Keratinocyte (primary cell): ENCODE data around the gene LUC7L3. TPM values are rescaled to one million over a fixed set of nuclear protein-coding genes. Genes with fewer than 3 reads are reported as not detected.

ENCODE experiments used
- DNase-seq: peaks from one replicate; pipeline ENCODE4 v3.0.0-alpha.2; 2011; ENCODE audit warnings: low read depth, missing footprints, low spot score
- FAIRE-seq: peaks from 2 replicates; lab custom pipeline; 2011; peaks lifted over from hg19 to GRCh38; lab: Jason Lieb, UNC
- H2AFZ ChIP-seq: 2 replicates; pipeline ENCODE4 v1.6.0; 2012; ENCODE audit warnings: low read length, control low read depth, inconsistent platforms; ENCODE audit not compliant: control insufficient read depth
- H3K27ac ChIP-seq: 2 replicates; pipeline ENCODE4 v1.5.1; 2011; ENCODE audit warnings: low read length; ENCODE audit not compliant: control insufficient read depth, insufficient read depth
- H3K27me3 ChIP-seq: 3 replicates; pipeline ENCODE4 v1.6.0; 2011; ENCODE audit warnings: low read length; ENCODE audit not compliant: control insufficient read depth, insufficient read depth; ENCODE audit errors: extremely low read depth
- H3K36me3 ChIP-seq, 2 experiments: 2 replicates in 1 of 2; 3 replicates in 1 of 2; pipeline ENCODE4 v1.5.1; 2011; ENCODE audit warnings: low read length in 2 of 2, mild to moderate bottlenecking in 1 of 2; ENCODE audit not compliant: control insufficient read depth in 2 of 2, insufficient read depth in 2 of 2; ENCODE audit errors: extremely low read depth in 1 of 2
- H3K4me1 ChIP-seq: 3 replicates; pipeline ENCODE4 v1.5.1; 2011; ENCODE audit warnings: low read length; ENCODE audit not compliant: control insufficient read depth, insufficient read depth; ENCODE audit errors: extremely low read depth
- H3K4me2 ChIP-seq: 3 replicates; pipeline ENCODE4 v1.6.0; 2011; ENCODE audit warnings: low read depth, low read length; ENCODE audit not compliant: control insufficient read depth, insufficient read depth; ENCODE audit errors: extremely low read depth
- H3K4me3 ChIP-seq, 3 experiments: fragments of 200-600 bp in 1 of 3; sonication (generic) in 1 of 3; 2 replicates in 2 of 3; 3 replicates in 1 of 3; pipeline ENCODE4 v1.5.1; 2011 to 2016; ENCODE audit warnings: low read length in 3 of 3, mild to moderate bottlenecking in 3 of 3, control low read depth in 2 of 3, inconsistent platforms in 1 of 3, low read depth in 1 of 3, mixed read lengths in 1 of 3, mixed run types in 1 of 3, moderate library complexity in 1 of 3; ENCODE audit not compliant: control insufficient read depth in 2 of 3, insufficient read depth in 2 of 3; ENCODE audit errors: extremely low read depth in 1 of 3
- H3K79me2 ChIP-seq: 2 replicates; pipeline ENCODE4 v1.6.0; 2012; ENCODE audit warnings: low read length; ENCODE audit not compliant: control insufficient read depth, insufficient read depth
- H3K9ac ChIP-seq: 3 replicates; pipeline ENCODE4 v1.6.0; 2011; ENCODE audit warnings: low read length; ENCODE audit not compliant: control insufficient read depth, insufficient read depth; ENCODE audit errors: extremely low read depth
- H3K9me1 ChIP-seq: 3 replicates; pipeline ENCODE4 v1.6.0; 2011; ENCODE audit warnings: low read length; ENCODE audit not compliant: control insufficient read depth, insufficient read depth; ENCODE audit errors: extremely low read depth
- H3K9me3 ChIP-seq: 2 replicates; pipeline ENCODE4 v1.5.1; 2012; ENCODE audit warnings: low read depth, low read length; ENCODE audit not compliant: control insufficient read depth
- H4K20me1 ChIP-seq: 3 replicates; pipeline ENCODE4 v1.6.0; 2011; ENCODE audit warnings: low read length; ENCODE audit not compliant: control insufficient read depth, insufficient read depth; ENCODE audit errors: extremely low read depth
- CTCF ChIP-seq, 3 experiments: IDR thresholded peaks in 1 of 3; conservative IDR thresholded peaks in 1 of 3; optimal IDR thresholded peaks in 1 of 3; 2 replicates in 2 of 3; 3 replicates in 1 of 3; pipeline versions ENCODE3 to v1.5.1; 2011; ENCODE audit warnings: low read length in 3 of 3, mild to moderate bottlenecking in 3 of 3, moderate library complexity in 2 of 3, control low read depth in 1 of 3, inconsistent platforms in 1 of 3; ENCODE audit not compliant: insufficient read depth in 2 of 3; ENCODE audit errors: extremely low read depth in 1 of 3
- EZH2 ChIP-seq: IDR thresholded peaks from one replicate; pipeline ENCODE4 v1.6.1; 2012; ENCODE audit warnings: inconsistent platforms, mild to moderate bottlenecking, low read length, moderate library complexity
- dilution Hi-C: fragments of 300-500 bp; cut with MboI; formaldehyde crosslinking; loops from one replicate; pipeline ENCODE4 v1.7.0; 2020; ENCODE audit warnings: low sequenced_read_pairs; ENCODE audit not compliant: extremely low pct_ligation_motif_present
- polyA plus RNA-seq, 5 experiments: library from polyadenylated mRNA; depleted of rRNA in 3 of 5; stranded (reverse) in 3 of 5; stranded (forward) in 1 of 5; unstranded in 1 of 5; fragments of >200 nt; gene quantifications; 1 replicate in 1 of 5; 2 replicates in 3 of 5; 3 replicates in 1 of 5; pipeline versions ENCODE4 v1.2.1 to v1.2.3, GENCODE V29; 2011 to 2012; ENCODE audit warnings: missing spikeins in 2 of 5, low read depth in 1 of 5, low replicate concordance in 1 of 5

Gene LUC7L3
- polyA plus RNA-seq, 1 donor (not counting 4 experiments of a cell fraction or from before 2014, with no cell fraction given), result 92.4 TPM

DNA sequence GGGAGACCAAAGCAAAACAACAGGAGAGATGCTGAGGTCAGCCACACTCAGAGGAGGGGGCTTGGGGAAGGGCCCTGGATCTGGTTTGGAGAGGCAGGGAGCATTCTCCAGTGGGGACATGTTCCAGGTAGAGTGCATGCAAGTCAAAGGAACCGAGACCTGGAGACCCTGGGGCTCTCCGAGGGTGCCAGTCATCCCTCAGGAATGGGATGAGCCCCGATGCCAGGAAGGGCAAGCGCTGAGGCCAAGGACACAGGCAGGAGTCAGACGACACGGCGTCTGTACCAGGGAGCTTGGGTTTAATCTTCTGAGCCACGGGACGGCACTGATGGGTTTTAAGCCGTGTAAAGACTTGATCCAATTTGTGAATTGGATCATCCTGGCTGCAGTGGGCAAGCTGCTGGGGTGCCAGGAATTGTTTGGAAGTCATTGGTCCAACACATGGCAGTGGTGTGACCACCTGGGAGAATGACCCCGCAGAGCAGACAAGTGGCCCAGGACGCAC lies 80.8 kb downstream of the LUC7L3 start:
- dilution Hi-C loops, result no loop called here
- Histone ChIP-seq H3K27ac (no peak overlapping the region), H3K4me1 (peaks cover 52% of the 10 kb centered on the region), H3K9ac (no peak overlapping the region), H3K9me1 (peaks cover 3% of the 10 kb centered on the region), H3K4me2 (peak overlapping the region; percentile 58), H2AFZ (no peak overlapping the region), H3K79me2 (no peaks in the 10 kb centered on the region), H3K27me3 (no peaks in the 10 kb centered on the region), H3K9me3 (no peaks in the 10 kb centered on the region), H4K20me1 (no peaks in the 10 kb centered on the region), H3K36me3 (no peaks in the 10 kb centered on the region), H3K4me3 (no peak overlapping the region)
- FAIRE-seq (peak; percentile 67), DNase-seq (no peak)
- TF ChIP-seq EZH2, result no peak
- no peak for TF ChIP-seq CTCF (optimal IDR thresholded peaks at IDR 0.05 in 1 of 3, IDR thresholded peaks at IDR 0.05 in 1 of 3, conservative IDR thresholded peaks at IDR 0.05 in 1 of 3; ENCODE audit: extremely low read depth in 1 of 3, insufficient read depth in 2 of 3, low read length in 3 of 3)

- H3K9me3 ChIP-seq, result no peaks in the 10 kb centered on the region
- peaks cover 3% of the 10 kb centered on the region for H3K9me1 ChIP-seq
- dilution Hi-C loops, result no loop called here
- H2AFZ ChIP-seq, result peak overlapping the region; percentile 78
- no peaks in the 10 kb centered on the region for H3K36me3 ChIP-seq
- no peak overlapping the region for H3K4me3 ChIP-seq
- peak overlapping the region; percentile 25 for H3K4me2 ChIP-seq
- DNase-seq (no peak), FAIRE-seq (no peak)
- peaks cover 45% of the 10 kb centered on the region for H3K4me1 ChIP-seq
- H3K9ac ChIP-seq, result peak overlapping the region; percentile 18
- H3K27ac ChIP-seq, result peak overlapping the region; percentile 39
- no peaks in the 10 kb centered on the region for H3K79me2 ChIP-seq
- no peaks in the 10 kb centered on the region for H3K27me3 ChIP-seq
- TF ChIP-seq CTCF (optimal IDR thresholded peaks at IDR 0.05 in 1 of 3, IDR thresholded peaks at IDR 0.05 in 1 of 3, conservative IDR thresholded peaks at IDR 0.05 in 1 of 3; ENCODE audit: extremely low read depth in 1 of 3, insufficient read depth in 2 of 3, low read length in 3 of 3) (no peak), EZH2 (no peak)
- H4K20me1 ChIP-seq, result no peaks in the 10 kb centered on the region
Measured at GRCh38 chr17:50802609-50803571, 83.5 kb downstream of the LUC7L3 start.
